Neural progenitor cell (in vitro differentiated cells): ENCODE measurements around the gene IFIH1. TPM values are rescaled to one million over a fixed set of nuclear protein-coding genes. Genes with fewer than 3 reads are reported as not detected.
A peak's percentile ranks its signal among the peaks of the same experiment; 100 is the strongest.

ENCODE experiments used
- DNase-seq: peaks from one replicate; pipeline ENCODE4 v3.0.0-alpha.2; 2016; ENCODE audit warnings: low spot score
- H2AFZ ChIP-seq: fragments of 200-600 bp; sonication (generic); replicated peaks from 2 replicates; pipeline ENCODE4 v1.6.1; 2016; ENCODE audit warnings: antibody characterized with exemption
- H3F3A ChIP-seq: fragments of 200-600 bp; sonication (generic); 2 replicates; pipeline ENCODE4 v1.6.1; 2016; ENCODE audit warnings: antibody characterized with exemption, low read depth
- H3K27ac ChIP-seq: fragments of 200-600 bp; sonication (generic); 2 replicates; pipeline ENCODE4 v1.5.1; 2016; ENCODE audit warnings: mild to moderate bottlenecking
- H3K27me3 ChIP-seq: fragments of 200-600 bp; sonication (generic); 2 replicates; pipeline ENCODE4 v1.6.1; 2016; ENCODE audit warnings: mild to moderate bottlenecking, moderate library complexity
- H3K36me3 ChIP-seq: fragments of 200-600 bp; sonication (generic); 2 replicates; pipeline ENCODE4 v1.5.1; 2016
- H3K4me1 ChIP-seq: fragments of 200-600 bp; sonication (generic); 2 replicates; pipeline ENCODE4 v1.6.1; 2016; ENCODE audit warnings: mixed run types
- H3K4me2 ChIP-seq: fragments of 200-600 bp; sonication (generic); 2 replicates; pipeline ENCODE4 v1.6.1; 2016
- H3K4me3 ChIP-seq: fragments of 200-600 bp; sonication (generic); 2 replicates; pipeline ENCODE4 v1.5.1; 2016
- H3K79me2 ChIP-seq: fragments of 200-600 bp; sonication (generic); 2 replicates; pipeline ENCODE4 v1.6.1; 2016; ENCODE audit warnings: low read depth
- H3K9ac ChIP-seq: fragments of 200-600 bp; sonication (generic); 2 replicates; pipeline ENCODE4 v1.6.1; 2016
- H3K9me3 ChIP-seq: fragments of 200-600 bp; sonication (generic); 2 replicates; pipeline ENCODE4 v1.5.1; 2016; ENCODE audit warnings: low read depth
- H4K20me1 ChIP-seq: fragments of 200-600 bp; sonication (generic); 2 replicates; pipeline ENCODE4 v1.6.1; 2016; ENCODE audit warnings: low read depth
- H3K27ac Mint-ChIP-seq: 3 replicates; pipeline ENCODE4 v1.8.0; 2021; ENCODE audit warnings: mixed read lengths
- H3K27me3 Mint-ChIP-seq: 2 replicates; pipeline ENCODE4 v1.8.0; 2022; ENCODE audit warnings: low read depth, mild to moderate bottlenecking, inconsistent platforms, moderate library complexity, mixed read lengths; ENCODE audit not compliant: insufficient read depth
- H3K36me3 Mint-ChIP-seq: 3 replicates; pipeline ENCODE4 v1.8.0; 2021; ENCODE audit warnings: mixed read lengths
- H3K4me1 Mint-ChIP-seq: 3 replicates; pipeline ENCODE4 v1.8.0; 2021; ENCODE audit warnings: mixed read lengths
- H3K4me3 Mint-ChIP-seq: 3 replicates; pipeline ENCODE4 v1.8.0; 2021; ENCODE audit warnings: mild to moderate bottlenecking, moderate library complexity, mixed read lengths
- H3K9me3 Mint-ChIP-seq: 3 replicates; pipeline ENCODE4 v1.8.0; 2020; ENCODE audit warnings: mixed read lengths
- EZH2 ChIP-seq: fragments of 200-600 bp; sonication (generic); IDR thresholded peaks from 2 replicates; pipeline ENCODE4 v1.6.1; 2017; ENCODE audit warnings: antibody characterized with exemption, mild to moderate bottlenecking, moderate library complexity
- EZH2phosphoT487 ChIP-seq: fragments of 200-600 bp; sonication (generic); IDR thresholded peaks from 2 replicates; pipeline ENCODE4 v1.6.1; 2017; ENCODE audit warnings: antibody characterized with exemption
- total RNA-seq: library from RNA; depleted of rRNA; stranded (reverse); fragments of >200 nt; gene quantifications from 2 replicates; pipeline ENCODE4 v1.2.3, GENCODE V29; 2015; ENCODE audit warnings: low replicate concordance
- TF ChIP-seq, protein P1 (sequence below): fragments of 200-600 bp; sonication (generic); IDR thresholded peaks from 2 replicates; pipeline ENCODE4 v1.5.1; 2017; ENCODE audit warnings: antibody characterized with exemption, mild to moderate bottlenecking

Gene IFIH1
- total RNA-seq, 1 donor from 2014 or later: 0.79 TPM

DNA sequence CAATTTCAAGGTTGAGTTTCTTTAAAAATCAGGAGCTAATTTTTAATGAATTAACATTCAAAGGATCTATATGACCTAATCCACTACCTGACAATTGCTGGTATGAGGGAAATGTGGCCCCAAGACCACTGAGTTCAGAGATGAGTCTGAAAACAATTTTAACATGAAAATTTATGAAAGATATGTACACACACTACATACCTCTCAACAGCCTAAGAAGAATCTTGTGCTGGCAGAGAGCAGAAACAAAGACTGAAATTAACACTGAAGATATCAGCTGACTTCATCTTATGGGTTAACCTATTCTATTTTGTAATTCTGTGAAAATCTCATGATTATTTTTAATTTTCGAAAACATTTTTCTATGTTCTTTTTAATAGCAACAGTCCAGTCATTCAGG lies 76.9 kb downstream of the IFIH1 start:
- H3K9me3 ChIP-seq: no peaks in the 10 kb centered on the region
- no peak overlapping the region for H3K27ac Mint-ChIP-seq
- H3K4me3 Mint-ChIP-seq: peak overlapping the region; percentile 44
- no peak overlapping the region for H3K9ac ChIP-seq
- DNase-seq: no peak
- H3K79me2 ChIP-seq: no peaks in the 10 kb centered on the region
- H4K20me1 ChIP-seq: no peaks in the 10 kb centered on the region
- no peak overlapping the region for H2AFZ ChIP-seq
- TF ChIP-seq, protein P1, sequence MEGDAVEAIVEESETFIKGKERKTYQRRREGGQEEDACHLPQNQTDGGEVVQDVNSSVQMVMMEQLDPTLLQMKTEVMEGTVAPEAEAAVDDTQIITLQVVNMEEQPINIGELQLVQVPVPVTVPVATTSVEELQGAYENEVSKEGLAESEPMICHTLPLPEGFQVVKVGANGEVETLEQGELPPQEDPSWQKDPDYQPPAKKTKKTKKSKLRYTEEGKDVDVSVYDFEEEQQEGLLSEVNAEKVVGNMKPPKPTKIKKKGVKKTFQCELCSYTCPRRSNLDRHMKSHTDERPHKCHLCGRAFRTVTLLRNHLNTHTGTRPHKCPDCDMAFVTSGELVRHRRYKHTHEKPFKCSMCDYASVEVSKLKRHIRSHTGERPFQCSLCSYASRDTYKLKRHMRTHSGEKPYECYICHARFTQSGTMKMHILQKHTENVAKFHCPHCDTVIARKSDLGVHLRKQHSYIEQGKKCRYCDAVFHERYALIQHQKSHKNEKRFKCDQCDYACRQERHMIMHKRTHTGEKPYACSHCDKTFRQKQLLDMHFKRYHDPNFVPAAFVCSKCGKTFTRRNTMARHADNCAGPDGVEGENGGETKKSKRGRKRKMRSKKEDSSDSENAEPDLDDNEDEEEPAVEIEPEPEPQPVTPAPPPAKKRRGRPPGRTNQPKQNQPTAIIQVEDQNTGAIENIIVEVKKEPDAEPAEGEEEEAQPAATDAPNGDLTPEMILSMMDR: no peak
- TF ChIP-seq EZH2phosphoT487 (no peak), EZH2 (no peak)
- H3K4me3 ChIP-seq: no peak overlapping the region
- H3K4me2 ChIP-seq: no peak overlapping the region
- peaks cover 11% of the 10 kb centered on the region for H3K4me1 ChIP-seq
- H3K36me3 ChIP-seq: no peaks in the 10 kb centered on the region
- no peaks in the 10 kb centered on the region for H3K27me3 ChIP-seq
- H3K9me3 Mint-ChIP-seq: no peaks in the 10 kb centered on the region
- H3K27me3 Mint-ChIP-seq: no peaks in the 10 kb centered on the region
- H3K36me3 Mint-ChIP-seq: no peaks in the 10 kb centered on the region
- no peak overlapping the region for H3K27ac ChIP-seq
- H3F3A ChIP-seq: no peaks in the 10 kb centered on the region
- H3K4me1 Mint-ChIP-seq: peaks cover 8% of the 10 kb centered on the region

DNA sequence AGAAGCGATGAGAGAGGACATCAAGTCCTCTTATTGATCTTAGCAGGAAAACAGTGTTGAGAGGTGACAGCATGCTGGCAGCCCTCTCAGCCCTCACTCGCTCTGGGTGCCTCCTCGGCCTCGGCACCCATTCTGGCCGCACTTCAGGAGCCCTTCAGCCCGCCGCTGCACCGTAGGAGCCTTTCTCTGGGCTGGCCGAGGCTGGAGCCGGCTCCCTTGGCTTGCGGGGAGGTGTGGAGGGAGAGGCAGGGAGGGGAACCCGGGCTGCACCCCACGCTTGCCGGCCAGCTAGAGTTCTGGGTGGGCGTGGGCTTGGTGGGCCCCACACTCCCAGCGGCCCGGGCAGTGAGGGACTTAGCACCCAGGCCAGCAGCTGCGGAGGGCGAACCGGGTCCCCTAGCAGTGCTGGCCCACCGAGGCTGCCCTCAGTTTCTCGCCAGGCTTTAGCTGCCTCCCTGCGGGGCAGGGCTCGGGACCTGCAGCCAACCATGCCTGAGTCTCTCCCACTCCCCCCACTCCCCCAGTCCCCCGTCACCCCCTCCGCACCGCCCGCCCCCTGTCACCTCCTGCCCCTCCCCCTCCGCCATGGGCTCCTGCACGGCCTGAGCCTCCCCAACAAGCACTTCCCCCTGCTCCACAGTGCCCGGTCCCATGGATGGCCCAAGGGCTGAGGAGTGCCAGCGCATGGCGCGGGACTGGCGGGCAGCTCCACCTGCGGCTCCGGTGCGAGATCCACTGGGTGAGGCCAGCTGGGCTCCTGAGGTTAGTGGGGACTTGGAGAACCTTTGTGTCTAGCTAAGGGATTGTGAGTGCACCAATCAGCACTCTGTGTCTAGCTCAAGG lies 83.6 kb downstream of the IFIH1 start:
- H3K4me3 Mint-ChIP-seq: no peak overlapping the region
- H3K9me3 Mint-ChIP-seq: peaks cover 4% of the 10 kb centered on the region
- Histone ChIP-seq H3K4me3 (no peak overlapping the region), H3K4me2 (no peak overlapping the region), H3K36me3 (no peaks in the 10 kb centered on the region), H3K9ac (no peak overlapping the region), H4K20me1 (no peaks in the 10 kb centered on the region), H3K9me3 (no peaks in the 10 kb centered on the region), H3K27ac (no peak overlapping the region), H3K79me2 (no peaks in the 10 kb centered on the region), H3K4me1 (no peaks in the 10 kb centered on the region), H3F3A (no peaks in the 10 kb centered on the region), H3K27me3 (no peaks in the 10 kb centered on the region), H2AFZ (no peak overlapping the region)
- H3K27me3 Mint-ChIP-seq: peaks cover 3% of the 10 kb centered on the region
- H3K36me3 Mint-ChIP-seq: peaks cover 2% of the 10 kb centered on the region
- no peak for DNase-seq
- TF ChIP-seq EZH2phosphoT487: no peak
- no peak for TF ChIP-seq EZH2
- TF ChIP-seq, protein P1: no peak
- no peaks in the 10 kb centered on the region for H3K4me1 Mint-ChIP-seq
- no peak overlapping the region for H3K27ac Mint-ChIP-seq

DNA sequence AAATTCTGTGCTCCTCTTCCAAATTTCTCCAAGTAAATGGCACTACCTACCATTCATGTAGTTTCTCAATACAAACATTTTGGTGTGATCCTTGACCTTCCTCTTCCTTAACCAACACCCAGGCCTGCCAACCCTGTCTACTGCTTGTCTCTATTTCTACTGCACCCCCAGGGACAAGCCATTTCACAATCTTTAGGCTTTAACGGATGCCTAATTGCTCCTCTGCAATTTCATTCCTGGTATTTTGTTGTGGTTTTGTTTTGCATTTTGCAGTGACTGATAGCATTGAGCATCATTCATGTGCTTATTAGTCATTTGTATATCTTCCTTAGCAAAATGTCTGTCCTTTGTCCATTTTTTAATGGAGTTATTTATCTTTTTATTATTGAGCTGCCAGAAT lies 85.3 kb downstream of the IFIH1 start:
- Histone ChIP-seq H2AFZ (no peak overlapping the region), H3K36me3 (no peaks in the 10 kb centered on the region), H4K20me1 (no peaks in the 10 kb centered on the region), H3K79me2 (no peaks in the 10 kb centered on the region), H3K9me3 (no peaks in the 10 kb centered on the region), H3K4me2 (no peak overlapping the region), H3K27me3 (no peaks in the 10 kb centered on the region), H3K27ac (no peak overlapping the region), H3K4me3 (no peak overlapping the region), H3K9ac (no peak overlapping the region), H3F3A (no peaks in the 10 kb centered on the region), H3K4me1 (no peaks in the 10 kb centered on the region)
- Mint-ChIP-seq H3K9me3 (peaks cover 4% of the 10 kb centered on the region), H3K4me1 (no peaks in the 10 kb centered on the region), H3K27me3 (peaks cover 3% of the 10 kb centered on the region), H3K4me3 (no peak overlapping the region), H3K36me3 (peaks cover 2% of the 10 kb centered on the region), H3K27ac (no peak overlapping the region)
- DNase-seq: no peak
- TF ChIP-seq, protein P1: no peak
- TF ChIP-seq EZH2 (no peak), EZH2phosphoT487 (no peak)
